GM12864 (cell line): ENCODE measurements around the gene FERMT2.
A peak's percentile ranks its signal among the peaks of the same experiment; 100 is the strongest.

Source experiments
- DNase-seq: peaks from one replicate; pipeline ENCODE4 v3.0.0-alpha.2; 2011; ENCODE audit warnings: low read depth
- H3K4me3 ChIP-seq: 2 replicates; pipeline ENCODE4 v1.5.1; 2011; ENCODE audit warnings: mild to moderate bottlenecking, low read depth, low read length, control low read depth
- CTCF ChIP-seq: IDR thresholded peaks from 2 replicates; pipeline ENCODE4 v1.5.1; 2011; ENCODE audit warnings: low read depth, mild to moderate bottlenecking, moderate library complexity, low read length, control low read depth, inconsistent platforms; ENCODE audit errors: missing control alignments

Gene FERMT2

GRCh38 chr14:52987514-52987913 is 36.7 kb upstream of the FERMT2 start:
- no peak for DNase-seq

GRCh38 chr14:52987042-52987441 is 36.2 kb upstream of the FERMT2 start:
- H3K4me3 ChIP-seq: no peak overlapping the region
- no peak for DNase-seq
- TF ChIP-seq CTCF: no peak

More at GRCh38 chr14:52987514-52987913, 36.7 kb upstream of the FERMT2 start:
- TF ChIP-seq CTCF: no peak
- H3K4me3 ChIP-seq: no peak overlapping the region

- DNase-seq: no peak
- no peak overlapping the region for H3K4me3 ChIP-seq
Measured at GRCh38 chr14:52977798-52978197, 26.9 kb upstream of the FERMT2 start.

GRCh38 chr14:52974406-52974805 is 23.6 kb upstream of the FERMT2 start:
- DNase-seq: no peak
- H3K4me3 ChIP-seq: no peak overlapping the region
- TF ChIP-seq CTCF: no peak

More at GRCh38 chr14:52977798-52978197, 26.9 kb upstream of the FERMT2 start:
- no peak for TF ChIP-seq CTCF

GRCh38 chr14:52961060-52961639 is 10.3 kb upstream of the FERMT2 start:
- H3K4me3 ChIP-seq: no peak overlapping the region
- peak; percentile 67 for TF ChIP-seq CTCF
- DNase-seq: peak; percentile 39

GRCh38 chr14:52960627-52961026 is 9.8 kb upstream of the FERMT2 start:
- no peak for TF ChIP-seq CTCF
- no peak for DNase-seq
- no peak overlapping the region for H3K4me3 ChIP-seq
